Kidney (tissue), 14 donors: ENCODE results near the gene SPECC1L. TPM values are rescaled to one million over a fixed set of nuclear protein-coding genes. Genes with fewer than 3 reads are reported as not detected.

Source experiments
- DNase-seq, 5 donors: peaks; one replicate each; pipeline ENCODE4 v3.0.0-alpha.2; 2013 to 2020
- FAIRE-seq: peaks from 2 replicates; lab custom pipeline; 2012; peaks lifted over from hg19 to GRCh38; lab: Jason Lieb, UNC
- H3K27ac ChIP-seq, 2 donors: one replicate each; pipeline ENCODE4 v1.7.0; 2013; ENCODE audit warnings: low read depth in 2 of 2, low read length in 2 of 2, inconsistent platforms in 1 of 2
- H3K27me3 ChIP-seq: one replicate; pipeline ENCODE4 v1.7.1; 2013; ENCODE audit warnings: low read length, inconsistent platforms; ENCODE audit not compliant: control insufficient read depth, insufficient read depth
- H3K36me3 ChIP-seq, 3 donors: one replicate each; pipeline versions ENCODE4 v1.7.0 to v1.7.1; 2013; ENCODE audit warnings: low read length in 3 of 3, control low read depth in 1 of 3, inconsistent platforms in 1 of 3; ENCODE audit not compliant: insufficient read depth in 3 of 3, control insufficient read depth in 2 of 3
- H3K4me1 ChIP-seq, 3 donors: one replicate each; pipeline versions ENCODE4 v1.7.0 to v1.7.1; 2013; ENCODE audit warnings: low read length in 3 of 3, inconsistent platforms in 1 of 3, low read depth in 1 of 3; ENCODE audit not compliant: control insufficient read depth in 2 of 3, insufficient read depth in 2 of 3
- H3K4me3 ChIP-seq, 3 donors: one replicate each; pipeline versions ENCODE4 v1.7.0 to v1.8.1; 2013; ENCODE audit warnings: low read length in 3 of 3, control low read depth in 1 of 3, inconsistent platforms in 1 of 3
- H3K9ac ChIP-seq, 3 donors: one replicate each; pipeline versions ENCODE4 v1.7.0 to v1.7.1; 2013; ENCODE audit warnings: low read length in 3 of 3, control low read depth in 1 of 3, inconsistent platforms in 1 of 3
- H3K9me3 ChIP-seq, 3 donors: one replicate each; pipeline versions ENCODE4 v1.7.0 to v1.7.1; 2013; ENCODE audit warnings: low read length in 3 of 3, control low read depth in 1 of 3, inconsistent platforms in 1 of 3; ENCODE audit not compliant: control insufficient read depth in 2 of 3, insufficient read depth in 1 of 3
- intact Hi-C: fragments of 100-400 bp; cut with DNase I; formaldehyde crosslinking; loops from one replicate; pipeline ENCODE4 v1.11.1; 2022
- polyA plus RNA-seq: library from polyadenylated mRNA; stranded (reverse); fragments of 350-450 nt; fragmentation: Illumina TruSeq; extraction: RNeasy Lipid Tissue Mini Kit (QIAGEN cat#74804); gene quantifications from one replicate; pipeline ENCODE4 v1.2.3, GENCODE V29; 2014; ENCODE audit warnings: low read depth, low replicate concordance; ENCODE audit not compliant: insufficient read depth
- total RNA-seq: library from RNA; stranded (reverse); fragmentation: NEBNext Ultra II Directional; extraction: Animal tissue kit (Norgen Biotek cat#: 25700); gene quantifications from one replicate; pipeline ENCODE4 v1.2.1, GENCODE V29; 2021
- TF ChIP-seq, protein P1 (sequence below): IDR thresholded peaks from 3 replicates; pipeline ENCODE4 v1.5.1; 2012; ENCODE audit warnings: mild to moderate bottlenecking, moderate library complexity, borderline replicate concordance; ENCODE audit not compliant: insufficient read depth; ENCODE audit errors: extremely low read depth
- donor health status: control.
- donor health status: control.
- donor health status: control.
- donor health status: control.
- donor health status: control.
- donor health status: DM: yes; HTN: yes; CAD: no.
- donor health status: Normal renal cell carcinoma (clear cell type).

Gene SPECC1L
- total and polyA plus RNA-seq, 2 donors from 2014 or later = 11.1 to 65.8 TPM

DNA sequence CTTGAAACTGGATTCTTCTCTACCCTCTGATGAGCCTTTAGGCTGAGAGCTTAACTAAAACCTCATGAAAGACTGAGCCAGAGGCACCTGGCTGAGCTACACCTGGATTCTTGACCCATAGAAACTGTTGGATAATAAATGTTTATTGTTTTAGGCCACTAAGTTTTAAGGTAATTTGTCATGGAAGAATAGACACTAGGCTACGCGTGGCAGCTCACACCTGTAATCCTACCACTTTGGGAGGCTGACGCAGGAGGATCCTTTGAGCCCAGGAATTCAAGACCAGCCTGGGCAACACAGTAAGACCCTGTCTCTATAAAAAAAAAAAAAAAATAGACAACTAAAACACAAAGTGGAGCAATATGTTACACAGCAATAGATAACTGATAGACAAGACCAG is 195.3 kb downstream of the SPECC1L start:
- intact Hi-C loops = no loop called here
- no peak overlapping the region for H3K4me3 ChIP-seq
- H3K4me1 ChIP-seq = peaks cover 2 to 26% (median 15%) of the 10 kb centered on the region in 3 donors
- H3K9ac ChIP-seq = no peak overlapping the region
- peak overlapping the region in 1 of 2 donors; percentile 10 for H3K27ac ChIP-seq
- H3K9me3 ChIP-seq = no peaks in the 10 kb centered on the region
- no peak for FAIRE-seq
- TF ChIP-seq, protein P1, sequence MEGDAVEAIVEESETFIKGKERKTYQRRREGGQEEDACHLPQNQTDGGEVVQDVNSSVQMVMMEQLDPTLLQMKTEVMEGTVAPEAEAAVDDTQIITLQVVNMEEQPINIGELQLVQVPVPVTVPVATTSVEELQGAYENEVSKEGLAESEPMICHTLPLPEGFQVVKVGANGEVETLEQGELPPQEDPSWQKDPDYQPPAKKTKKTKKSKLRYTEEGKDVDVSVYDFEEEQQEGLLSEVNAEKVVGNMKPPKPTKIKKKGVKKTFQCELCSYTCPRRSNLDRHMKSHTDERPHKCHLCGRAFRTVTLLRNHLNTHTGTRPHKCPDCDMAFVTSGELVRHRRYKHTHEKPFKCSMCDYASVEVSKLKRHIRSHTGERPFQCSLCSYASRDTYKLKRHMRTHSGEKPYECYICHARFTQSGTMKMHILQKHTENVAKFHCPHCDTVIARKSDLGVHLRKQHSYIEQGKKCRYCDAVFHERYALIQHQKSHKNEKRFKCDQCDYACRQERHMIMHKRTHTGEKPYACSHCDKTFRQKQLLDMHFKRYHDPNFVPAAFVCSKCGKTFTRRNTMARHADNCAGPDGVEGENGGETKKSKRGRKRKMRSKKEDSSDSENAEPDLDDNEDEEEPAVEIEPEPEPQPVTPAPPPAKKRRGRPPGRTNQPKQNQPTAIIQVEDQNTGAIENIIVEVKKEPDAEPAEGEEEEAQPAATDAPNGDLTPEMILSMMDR = no peak
- no peaks in the 10 kb centered on the region for H3K27me3 ChIP-seq
- no peak for DNase-seq
- H3K36me3 ChIP-seq = no peaks in the 10 kb centered on the region

DNA sequence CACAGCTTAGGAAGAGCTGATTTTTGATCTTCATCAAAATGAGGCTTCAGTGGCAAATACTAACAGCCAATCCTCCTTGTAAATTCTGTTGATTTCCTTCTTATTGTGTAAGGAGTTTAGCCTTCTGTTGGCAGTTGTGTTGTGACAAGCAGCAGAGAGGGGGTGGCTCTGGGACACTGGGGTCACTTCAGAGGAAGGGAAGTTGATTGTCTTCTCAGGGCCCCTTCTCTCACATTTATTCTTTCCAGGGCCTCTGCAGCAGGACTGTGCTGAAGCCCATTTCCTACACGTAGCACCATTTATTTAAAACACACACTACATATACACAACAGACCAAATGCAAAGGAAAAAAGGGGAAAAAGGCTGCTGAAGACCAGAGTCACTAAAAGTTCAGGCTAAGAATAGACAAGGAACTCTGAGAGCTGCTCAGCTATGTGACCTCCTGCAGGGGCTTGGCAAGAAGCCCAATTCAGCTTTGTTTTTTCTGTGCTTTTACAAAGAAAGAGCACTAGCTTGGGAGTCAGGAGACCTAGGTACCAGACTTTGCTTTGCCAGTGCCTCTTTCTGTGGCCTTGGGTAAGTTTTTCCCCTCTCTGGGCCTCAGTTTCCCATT is 196.2 kb downstream of the SPECC1L start:
- Histone ChIP-seq H3K4me3 (no peak overlapping the region), H3K27me3 (no peaks in the 10 kb centered on the region), H3K9ac (no peak overlapping the region), H3K4me1 (peaks cover 2 to 26% (median 14%) of the 10 kb centered on the region in 3 donors), H3K9me3 (no peaks in the 10 kb centered on the region), H3K36me3 (no peaks in the 10 kb centered on the region), H3K27ac (peak overlapping the region in 1 of 2 donors; percentile 28)
- intact Hi-C loops = no loop called here
- FAIRE-seq = no peak
- peak in 3 of 5 donors; percentile 47 to 91 (median 70) for DNase-seq
- TF ChIP-seq, protein P1 = no peak

DNA sequence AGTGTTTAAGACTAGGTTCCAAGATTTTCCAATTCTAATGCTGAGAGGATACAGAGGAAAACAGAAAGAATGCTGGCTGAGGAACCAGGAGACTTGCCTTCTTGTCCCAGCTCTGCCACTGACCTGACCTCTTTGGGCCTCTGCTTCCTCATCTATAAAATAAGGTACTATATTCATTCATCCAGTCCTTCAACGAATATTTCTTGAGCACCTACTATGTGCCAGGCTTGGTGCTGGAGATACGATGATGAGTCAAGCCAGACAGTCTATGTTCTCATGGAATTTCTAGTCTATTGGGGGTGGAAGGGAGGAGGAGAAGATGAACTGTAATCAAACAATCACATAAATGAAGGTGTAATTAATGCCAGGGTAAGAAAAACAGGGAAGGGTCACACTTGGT is 196.7 kb downstream of the SPECC1L start:
- H3K9ac ChIP-seq = no peak overlapping the region
- peak overlapping the region in 1 of 2 donors; percentile 28 for H3K27ac ChIP-seq
- no peak for DNase-seq
- H3K27me3 ChIP-seq = no peaks in the 10 kb centered on the region
- H3K36me3 ChIP-seq = no peaks in the 10 kb centered on the region
- intact Hi-C loops = no loop called here
- H3K4me1 ChIP-seq = peaks cover 2 to 26% (median 14%) of the 10 kb centered on the region in 3 donors
- TF ChIP-seq, protein P1 = no peak
- H3K9me3 ChIP-seq = no peaks in the 10 kb centered on the region
- H3K4me3 ChIP-seq = no peak overlapping the region
- FAIRE-seq = no peak

Other genes with a start within 250 kb of the SPECC1L start
- 14.8 TPM for gene SUSD2, start 89.3 kb upstream of the SPECC1L start, total RNA-seq
- 25.2 TPM for gene SUSD2, start 89.3 kb upstream of the SPECC1L start, polyA plus RNA-seq
- 103 TPM for gene GGT5, start 25.7 kb upstream of the SPECC1L start, total RNA-seq
- gene GGT5, start 25.7 kb upstream of the SPECC1L start, polyA plus RNA-seq = 63.2 TPM
- gene ADORA2A, start 156.8 kb downstream of the SPECC1L start, total RNA-seq = 6.9 TPM
- gene ADORA2A, start 156.8 kb downstream of the SPECC1L start, polyA plus RNA-seq = 6.1 TPM
- gene UPB1, start 224.5 kb downstream of the SPECC1L start, total RNA-seq = 1.0 TPM
- gene UPB1, start 224.5 kb downstream of the SPECC1L start, polyA plus RNA-seq = 64.6 TPM